ENCODE measurements around the gene PRAMEF7.
"Not testable (repeated sequence)": the region's sequence is repeated elsewhere in the genome, so short reads cannot be mapped to it uniquely, and the experiment has no call there.

PRAMEF7 gene

DNA sequence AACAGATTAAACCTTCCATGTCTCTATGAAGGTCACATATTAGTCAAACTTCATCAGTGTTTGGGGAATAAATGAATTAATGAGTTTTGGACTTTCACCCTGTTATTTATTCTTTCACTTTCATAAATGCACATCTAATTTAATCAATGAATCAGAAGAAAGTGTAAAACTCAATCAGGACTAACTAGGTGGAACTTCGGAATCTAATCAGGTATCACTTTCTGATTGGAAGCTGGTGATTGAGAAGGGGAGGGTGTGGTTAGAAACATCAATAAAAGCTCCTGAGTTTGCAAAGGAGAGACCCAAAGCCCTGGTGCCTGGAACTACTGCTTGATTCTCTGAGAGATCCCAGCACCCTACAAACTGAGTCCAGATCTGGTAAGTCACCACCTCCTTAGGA, at the start of gene PRAMEF7:
Gene PRAMEF7, plus strand, starts transcription at position 301 of the 400 bp plus-strand sequence. CDS start 1,083 bp downstream, outside the sequence.
- not testable (repeated sequence) for DNase-seq

DNA sequence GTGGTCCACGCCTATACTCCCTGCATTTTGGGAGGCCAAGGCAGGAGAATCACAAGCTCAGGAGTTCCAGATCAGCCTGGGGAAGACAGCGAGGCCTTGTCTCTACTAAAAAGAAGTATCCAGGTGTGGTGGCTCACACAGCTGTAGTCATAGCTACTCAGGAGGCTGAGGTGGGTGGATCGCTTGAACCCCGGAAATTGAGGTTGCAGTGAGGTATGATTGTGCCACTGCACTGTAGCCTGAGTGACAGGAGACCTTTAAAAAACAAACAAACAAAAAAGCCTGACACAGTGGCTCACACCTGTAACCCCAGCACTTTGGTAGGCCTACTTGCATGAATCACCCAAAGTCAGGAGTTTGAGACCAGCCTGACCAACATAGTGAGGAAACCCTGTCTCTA, 38.0 kb upstream of the PRAMEF7 start:
- not testable (repeated sequence) for DNase-seq

DNA sequence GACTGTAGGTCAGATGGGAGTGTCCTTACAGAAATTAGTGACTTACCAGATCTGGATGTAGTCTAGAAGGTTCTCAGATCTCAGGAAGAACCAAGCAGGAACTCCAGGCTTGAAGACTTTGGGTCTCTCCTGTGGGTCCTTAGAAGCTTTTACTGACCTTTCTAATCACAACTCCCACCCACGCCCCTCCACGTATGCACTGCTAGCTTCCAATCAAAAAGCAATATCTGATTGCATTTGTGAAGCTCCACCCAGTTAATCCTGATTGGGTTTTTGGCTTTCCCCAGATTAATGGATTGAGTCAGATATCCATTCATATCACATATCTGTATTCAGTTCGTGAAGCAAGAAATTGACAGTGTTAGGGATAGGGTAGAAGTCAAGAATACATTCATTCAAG, 30.3 kb upstream of the PRAMEF7 start, which contains the start of gene PRAMEF4:
Gene PRAMEF4, minus strand, starts transcription at position 101 of the 400 bp plus-strand sequence. CDS start 2,807 bp downstream, outside the sequence.
- not testable (repeated sequence) for DNase-seq

DNA sequence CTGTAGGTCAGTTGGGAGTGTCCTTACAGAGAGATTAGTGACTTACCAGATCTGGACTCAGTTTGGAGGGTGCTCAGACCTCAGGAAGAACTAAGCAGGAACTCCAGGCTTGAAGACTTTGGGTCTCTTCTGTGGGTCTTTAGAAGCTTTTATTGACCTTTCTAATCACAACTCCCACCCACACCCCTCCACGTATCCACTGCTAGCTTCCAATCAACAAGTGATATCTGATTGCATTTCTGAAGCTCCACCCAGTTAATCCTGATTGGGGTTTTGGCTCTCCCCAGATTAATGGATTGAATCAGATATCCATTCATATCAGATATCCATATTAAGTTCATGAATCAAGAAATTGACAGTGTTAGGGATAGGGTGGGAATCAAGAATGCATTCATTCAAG, 18.2 kb upstream of the PRAMEF7 start, which contains the start of gene PRAMEF10:
Gene PRAMEF10, minus strand, starts transcription at position 101 of the 400 bp plus-strand sequence. CDS start 2,423 bp downstream, outside the sequence.
- not testable (repeated sequence) for DNase-seq

DNA sequence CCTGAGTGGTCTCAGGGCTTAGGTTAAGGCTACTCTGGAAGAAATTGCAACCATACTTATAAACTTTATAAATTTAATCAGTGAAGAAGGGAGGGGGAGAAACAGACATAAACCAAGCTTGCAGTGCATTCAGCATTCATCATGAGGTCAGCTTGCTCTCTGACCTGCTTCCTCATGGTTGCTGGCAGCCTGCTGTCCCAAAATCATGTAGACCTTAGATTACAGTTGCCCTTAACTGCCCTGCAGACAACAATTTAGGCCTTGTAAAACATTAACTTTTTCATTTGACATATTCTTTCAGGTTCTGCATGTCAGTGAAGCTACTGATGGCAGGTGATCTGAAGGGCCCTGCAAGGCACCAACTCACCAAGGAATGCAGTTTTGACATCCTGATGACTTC, 17.2 kb upstream of the PRAMEF7 start:
- not testable (repeated sequence) for DNase-seq

DNA sequence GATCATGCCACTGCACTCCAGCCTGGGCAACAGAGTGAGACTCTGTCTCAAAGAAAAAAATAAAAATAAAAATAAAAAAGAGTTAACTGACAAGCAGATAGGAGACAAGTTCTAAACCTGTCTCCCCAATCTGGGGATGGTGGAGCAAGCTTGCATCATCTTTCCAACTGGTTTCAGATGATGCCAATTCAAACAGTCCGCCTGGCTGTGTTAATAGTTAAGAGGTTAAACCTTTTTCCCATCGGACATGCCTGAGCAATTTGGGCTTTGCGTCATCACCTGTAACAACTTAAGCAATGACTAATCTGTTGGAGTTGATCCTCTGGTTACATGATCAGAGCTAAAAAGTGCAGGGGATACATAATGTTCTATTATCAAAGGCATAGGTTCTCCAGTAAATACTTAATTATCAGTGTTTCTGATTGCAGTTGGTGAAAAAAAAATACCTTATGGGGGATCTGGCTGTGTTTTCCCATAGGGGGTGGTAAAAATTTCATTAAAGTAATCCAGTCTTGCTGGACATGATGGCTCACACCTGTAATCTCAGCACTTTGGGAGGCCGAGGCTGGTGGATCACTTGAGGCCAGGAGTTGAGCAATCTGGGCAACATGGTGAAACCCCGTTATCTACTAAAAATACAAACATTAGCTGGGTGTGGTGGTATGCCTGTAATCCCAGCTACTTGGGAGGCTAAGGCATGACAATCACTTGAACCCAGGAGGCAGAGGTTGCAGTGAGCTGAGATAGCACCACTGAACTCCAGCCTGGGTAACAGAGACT, 12.4 kb upstream of the PRAMEF7 start:
- not testable (repeated sequence) for DNase-seq

DNA sequence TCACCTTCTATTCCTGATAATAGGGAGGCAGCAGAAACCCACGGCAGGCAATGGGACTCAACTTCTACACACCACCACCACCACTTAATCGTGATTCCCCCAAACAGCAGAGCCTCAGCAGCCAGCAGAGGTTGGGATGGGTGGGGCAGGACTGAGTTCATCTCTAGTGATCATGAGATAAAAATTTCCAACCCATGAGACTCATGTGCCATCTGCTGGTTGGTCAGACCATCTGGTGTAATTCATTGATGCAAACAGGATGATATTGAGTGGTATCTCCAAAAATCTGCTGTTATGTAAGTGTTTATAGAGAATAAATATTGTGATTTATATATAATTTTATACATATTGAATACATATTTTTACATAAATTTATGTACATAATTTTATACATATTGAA, 5.3 kb downstream of the PRAMEF7 start:
- DNase-seq: not testable (repeated sequence)

DNA sequence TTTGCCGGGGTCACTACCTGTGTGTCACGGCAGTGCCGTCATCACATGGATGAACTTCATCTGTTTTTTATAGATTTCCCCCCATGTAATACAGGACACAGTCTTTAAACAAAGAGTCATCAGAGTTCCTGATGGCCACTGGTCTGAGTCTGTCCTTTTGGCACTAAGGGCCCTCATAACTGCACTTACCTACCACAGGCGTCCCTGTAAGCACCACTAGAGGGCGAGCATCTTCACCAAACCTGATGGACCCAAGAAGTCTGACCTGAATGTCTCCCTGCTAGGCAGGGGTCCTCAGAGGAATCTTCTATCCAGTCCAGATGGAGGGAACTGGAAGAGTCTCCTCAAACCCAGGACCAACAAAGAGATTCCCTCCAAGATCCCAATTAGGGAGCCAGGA, 8.0 kb downstream of the PRAMEF7 start:
- DNase-seq: not testable (repeated sequence)

DNA sequence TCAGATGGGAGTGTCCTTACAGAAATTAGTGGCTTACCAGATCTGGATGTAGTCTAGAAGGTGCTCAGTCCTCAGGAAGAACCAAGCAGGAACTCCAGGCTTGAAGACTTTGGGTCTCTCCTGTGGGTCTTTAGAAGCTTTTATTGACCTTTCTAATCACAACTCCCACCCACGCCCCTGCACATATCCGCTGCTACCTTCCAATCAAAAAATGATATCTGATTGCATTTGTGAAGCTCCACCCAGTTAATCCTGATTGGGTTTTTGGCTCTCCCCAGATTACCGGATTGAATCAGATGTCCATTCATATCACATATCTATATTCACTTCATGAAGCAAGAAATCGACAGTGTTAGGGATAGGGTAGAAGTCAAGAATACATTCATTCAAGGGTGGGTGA, 31.1 kb downstream of the PRAMEF7 start, which contains the start of gene PRAMEF6:
Gene PRAMEF6, minus strand, starts transcription at position 101 of the 400 bp plus-strand sequence. CDS start 5,062 bp downstream, outside the sequence.
- not testable (repeated sequence) for DNase-seq
